Effector CD4-positive, alpha-beta T cell (primary cell): Measurements from ENCODE around the gene CWC15.
A peak's percentile ranks its signal among the peaks of the same experiment; 100 is the strongest.
"Not testable (repeated sequence)": the region's sequence is repeated elsewhere in the genome, so short reads cannot be mapped to it uniquely, and the experiment has no call there.

ENCODE experiments used
- DNase-seq: peaks from one replicate; pipeline ENCODE4 v3.0.0-alpha.2; 2020
- total RNA-seq: gene quantifications from one replicate; lab custom pipeline; 2026; lab: John Stamatoyannopoulos, UW

CWC15 gene
- total RNA-seq = 39.2 reads per million, percentile 63 among the genes with 10 or more reads in this experiment

DNA sequence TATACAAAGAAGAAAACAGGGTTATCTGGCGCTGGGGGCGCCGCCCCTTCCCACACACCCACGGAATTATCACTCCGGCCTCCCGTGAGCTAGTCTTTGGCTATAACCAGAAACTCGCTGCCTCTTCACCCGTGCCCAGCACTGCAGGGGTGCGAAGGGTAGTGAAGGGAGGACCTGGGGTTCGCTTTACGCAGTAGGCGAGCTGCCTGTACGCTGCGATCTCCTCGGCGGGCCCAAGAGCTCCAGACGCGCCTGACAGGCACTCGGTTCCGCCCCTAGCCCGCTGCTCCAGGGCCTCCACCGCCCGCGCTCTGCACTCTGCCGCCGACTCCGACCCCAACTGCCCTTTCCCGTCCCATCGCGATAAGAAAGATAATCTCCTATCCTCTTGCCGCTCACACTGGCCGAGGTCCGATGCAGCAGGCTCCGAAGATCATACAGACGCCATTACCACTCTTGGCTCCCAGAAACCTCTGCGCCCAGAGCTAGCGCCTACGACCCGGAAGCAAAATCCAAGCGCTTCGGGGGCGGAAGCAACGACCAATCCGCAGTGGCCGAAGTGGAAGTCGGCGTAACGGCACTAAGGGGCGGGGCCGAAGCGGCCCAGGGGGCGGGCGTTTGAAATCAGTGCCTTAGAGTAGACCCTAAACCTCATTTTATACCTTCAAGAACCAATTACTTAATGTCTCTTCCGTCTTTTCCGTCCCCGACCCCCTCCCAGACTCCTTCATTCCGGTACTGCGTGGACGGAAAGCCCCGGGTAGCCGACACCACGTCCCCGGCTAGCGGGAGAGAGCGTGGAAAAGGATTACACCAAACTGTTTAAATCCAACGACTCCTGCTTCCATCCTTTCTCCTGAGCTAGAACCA lies at the start of gene CWC15, which contains the start of gene KDM4D:
Gene CWC15, minus strand, starts transcription at position 458 of the 870 bp plus-strand sequence. CDS start 1,371 bp downstream, outside the sequence.
Gene KDM4D, plus strand, starts transcription at position 611 of the 870 bp plus-strand sequence. CDS start 23,664 bp downstream, outside the sequence.
- DNase-seq = peak; percentile 96

DNA sequence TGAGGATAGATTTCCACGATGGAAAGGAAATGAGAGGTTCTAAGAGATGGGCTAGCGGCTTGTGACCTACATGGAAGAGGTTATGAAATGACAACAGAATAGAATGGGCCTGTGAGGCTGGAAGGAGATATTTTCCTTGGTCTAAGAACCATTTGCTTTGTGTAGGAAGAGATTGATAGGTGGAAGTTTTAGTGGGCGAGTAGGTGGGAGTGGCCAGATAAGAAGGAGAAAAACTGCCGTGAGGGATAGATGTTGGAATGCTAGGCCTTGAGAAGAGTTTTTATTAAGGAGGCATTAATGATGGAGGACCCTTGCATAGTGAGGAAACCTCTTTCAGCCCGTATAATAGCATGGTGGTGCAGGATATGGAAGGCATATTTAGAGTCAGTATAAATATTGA lies 48.1 kb upstream of the CWC15 start:
- not testable (repeated sequence) for DNase-seq

GRCh38 chr11:95016139-95016538 lies 42.8 kb upstream of the CWC15 start:
- DNase-seq = no peak

GRCh38 chr11:95014184-95014821 lies 40.9 kb upstream of the CWC15 start:
- DNase-seq = no peak

DNA sequence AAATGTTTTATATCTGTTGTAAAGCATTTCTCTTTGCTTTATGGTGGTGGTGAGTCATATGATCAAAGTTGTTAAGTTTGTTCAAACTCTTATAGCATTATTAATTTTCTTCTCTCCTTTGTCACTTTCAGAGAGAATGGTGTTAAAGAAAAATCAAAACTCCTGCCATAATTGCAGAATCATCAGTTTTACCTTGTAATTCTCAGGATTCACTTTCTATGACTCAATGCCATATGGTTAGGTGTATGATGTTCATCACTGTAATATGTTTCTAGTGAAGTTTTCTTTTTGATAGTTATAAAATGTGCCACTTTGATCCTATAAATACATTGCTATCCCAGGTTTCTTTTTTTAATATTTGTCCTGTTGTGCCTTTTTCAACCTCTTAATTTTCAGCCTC lies 38.0 kb upstream of the CWC15 start:
- DNase-seq = no peak

- DNase-seq = no peak
These were observed 32.3 kb upstream of the CWC15 start for GRCh38 chr11:95005642-95006041.

DNA sequence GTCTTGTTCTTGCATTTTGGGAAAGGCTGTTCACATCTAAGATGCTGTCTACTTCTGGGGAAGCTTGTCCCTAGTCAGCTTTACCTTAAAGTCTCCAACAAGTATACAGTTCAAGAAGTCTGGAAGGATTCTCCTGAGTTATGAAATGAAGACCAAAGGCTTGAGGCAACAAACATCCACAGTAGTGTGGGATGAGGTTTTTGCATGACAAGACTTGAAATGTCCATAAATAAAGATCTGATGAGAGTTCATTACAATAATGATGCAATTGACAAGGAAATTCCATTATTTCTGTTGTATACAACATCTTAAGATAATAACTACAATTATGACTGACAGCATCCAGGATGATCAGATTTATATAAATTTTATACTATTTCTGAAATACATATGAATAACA lies 30.4 kb upstream of the CWC15 start:
- DNase-seq = no peak

DNA sequence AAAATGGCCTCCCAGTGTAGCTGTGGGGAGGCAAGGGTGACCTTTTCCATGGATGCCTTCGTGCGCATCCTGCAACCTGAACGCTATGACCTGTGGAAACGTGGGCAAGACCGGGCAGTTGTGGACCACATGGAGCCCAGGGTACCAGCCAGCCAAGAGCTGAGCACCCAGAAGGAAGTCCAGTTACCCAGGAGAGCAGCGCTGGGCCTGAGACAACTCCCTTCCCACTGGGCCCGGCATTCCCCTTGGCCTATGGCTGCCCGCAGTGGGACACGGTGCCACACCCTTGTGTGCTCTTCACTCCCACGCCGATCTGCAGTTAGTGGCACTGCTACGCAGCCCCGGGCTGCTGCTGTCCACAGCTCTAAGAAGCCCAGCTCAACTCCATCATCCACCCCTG lies 24.9 kb upstream of the CWC15 start:
- no peak for DNase-seq

- DNase-seq = no peak
These were observed 24.1 kb upstream of the CWC15 start for GRCh38 chr11:94997437-94997836.

GRCh38 chr11:94993400-94993943 lies 20.1 kb upstream of the CWC15 start:
- DNase-seq = no peak

- DNase-seq = no peak
These were observed 15.4 kb upstream of the CWC15 start for GRCh38 chr11:94988748-94989147.

DNA sequence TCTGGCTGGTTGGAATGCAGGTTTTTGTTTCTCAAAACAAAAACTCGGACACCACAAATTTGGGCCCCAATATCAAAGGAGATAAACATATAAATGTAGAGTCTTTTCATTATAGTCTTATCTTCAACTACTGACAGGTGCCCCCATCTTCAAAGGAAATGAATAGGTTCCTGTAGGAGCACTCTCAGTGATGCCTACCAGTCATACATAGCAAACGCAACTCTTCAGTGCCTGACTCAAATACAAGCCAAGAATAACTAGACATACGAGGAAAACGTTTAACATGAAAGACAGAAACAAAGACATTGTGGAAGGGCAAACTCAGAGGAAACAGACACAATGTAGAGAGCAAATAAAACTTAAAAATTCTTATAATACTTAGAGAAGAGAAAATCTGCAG lies 14.0 kb upstream of the CWC15 start:
- DNase-seq = no peak

GRCh38 chr11:94975599-94975998 lies 2.2 kb upstream of the CWC15 start:
- DNase-seq = no peak

DNA sequence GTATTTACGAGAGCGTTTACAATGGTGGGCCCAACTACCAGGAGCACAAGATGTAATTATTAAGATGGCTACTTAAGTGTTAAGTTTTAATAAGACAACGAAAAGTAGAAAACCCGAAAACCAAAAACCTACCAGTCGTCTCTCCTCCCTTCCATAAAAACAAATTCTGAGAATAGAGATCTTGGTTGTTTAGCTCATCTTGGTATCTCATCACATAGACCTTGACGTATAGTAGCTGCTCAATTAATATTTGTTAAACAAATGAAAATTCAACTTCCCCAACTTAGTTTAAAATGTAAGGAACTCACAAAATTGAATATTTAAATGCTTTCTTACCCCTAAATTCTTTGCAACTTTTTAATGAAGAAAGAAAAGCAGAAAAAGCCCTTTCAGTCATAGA lies 822 bp upstream of the CWC15 start:
- no peak for DNase-seq

DNA sequence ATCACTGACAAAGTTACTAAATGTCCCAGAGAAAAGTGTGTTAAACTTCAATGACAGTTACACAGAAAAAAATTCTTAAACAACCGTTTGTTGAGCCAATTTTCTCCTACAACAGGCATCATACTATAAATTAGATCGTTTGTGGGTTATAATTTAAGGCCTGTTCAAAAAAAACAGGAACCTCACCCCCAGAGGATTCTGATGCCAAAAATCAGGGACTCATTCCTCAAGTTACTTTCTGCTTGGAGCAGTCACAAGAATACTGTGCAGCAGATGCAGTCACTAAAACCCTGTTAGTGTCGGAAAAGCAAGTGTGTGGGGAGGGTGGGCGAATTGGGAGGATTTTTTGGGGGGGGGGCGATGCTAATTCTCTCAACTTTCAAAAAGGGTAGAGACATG lies 657 bp downstream of the CWC15 start:
- DNase-seq = no peak

DNA sequence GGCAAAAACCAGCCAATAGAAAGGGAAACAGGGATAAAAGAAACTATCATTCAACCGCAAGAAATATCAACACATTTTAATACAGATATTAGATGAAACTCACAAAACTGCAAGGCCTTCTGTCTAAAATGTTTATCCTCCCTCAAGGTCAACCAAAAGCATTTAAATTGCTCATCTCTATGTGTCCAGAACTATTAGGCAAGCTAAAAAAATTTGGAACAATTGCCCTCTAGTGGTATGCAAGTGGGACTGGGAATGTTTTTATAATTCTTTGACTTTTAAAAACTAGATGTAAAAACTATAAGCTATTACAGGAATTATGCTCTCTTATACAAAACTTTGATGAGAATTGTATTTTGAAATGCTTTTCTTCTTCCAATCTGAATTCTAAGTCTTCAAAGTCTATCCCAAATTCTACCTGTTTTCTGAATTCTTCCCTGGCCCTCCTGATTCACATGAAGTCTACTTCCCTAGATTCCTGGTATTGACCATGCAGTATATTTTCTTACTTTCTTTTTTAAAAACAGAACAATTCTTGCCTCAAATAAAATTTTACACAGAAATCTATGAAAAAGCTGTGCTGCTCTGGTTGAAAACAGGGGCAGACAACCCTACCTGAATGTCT lies 4.9 kb downstream of the CWC15 start:
- no peak for DNase-seq

DNA sequence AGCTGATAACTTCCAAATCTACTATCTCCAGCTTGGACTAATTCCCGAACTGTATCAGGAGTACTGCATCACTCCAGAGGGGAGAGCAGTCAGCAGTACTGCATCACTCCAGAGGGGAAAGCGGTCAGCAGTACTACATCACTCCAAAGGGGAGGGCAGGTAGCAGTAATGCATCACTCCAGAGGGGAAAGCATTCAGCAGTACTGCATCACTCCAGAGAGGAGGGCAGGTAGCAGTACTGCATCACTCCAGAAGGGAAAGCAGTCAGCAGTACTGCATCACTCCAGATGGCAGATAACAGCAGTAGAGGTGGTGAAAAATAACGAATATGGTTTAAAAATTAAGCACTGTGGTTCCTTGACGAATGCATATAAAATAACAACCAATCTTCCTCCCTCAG lies 8.4 kb downstream of the CWC15 start:
- no peak for DNase-seq

GRCh38 chr11:94961255-94961654 lies 12.1 kb downstream of the CWC15 start:
- DNase-seq = no peak

GRCh38 chr11:94960488-94960887 lies 12.9 kb downstream of the CWC15 start:
- no peak for DNase-seq

DNA sequence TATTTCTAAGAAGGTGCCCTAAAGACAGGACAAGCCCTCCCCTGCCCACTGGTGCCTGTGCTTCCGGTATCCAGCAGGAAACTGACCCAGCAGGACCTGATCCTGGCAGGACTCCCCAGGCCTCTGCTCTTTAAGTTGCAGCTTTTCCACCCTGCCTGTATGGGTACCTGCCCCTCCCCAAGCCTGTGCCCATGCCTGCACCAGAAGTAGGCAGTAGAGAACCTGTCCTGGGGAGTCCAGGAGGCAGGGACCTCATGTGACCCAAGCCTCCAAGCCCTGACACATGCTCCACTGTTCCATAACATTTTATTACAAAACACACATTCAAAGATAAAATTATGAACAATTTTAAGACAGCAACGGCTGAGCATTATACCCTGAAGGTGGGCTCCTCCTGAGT lies 14.2 kb downstream of the CWC15 start:
- no peak for DNase-seq

- no peak for DNase-seq
These were observed 15.1 kb downstream of the CWC15 start for GRCh38 chr11:94958121-94958696.

GRCh38 chr11:94956963-94957362 lies 16.4 kb downstream of the CWC15 start:
- DNase-seq = no peak

GRCh38 chr11:94954753-94955152 lies 18.6 kb downstream of the CWC15 start:
- DNase-seq = no peak
